Sigmoid colon (tissue), 7 donors: ENCODE data around the gene TNKS2. TPM values are rescaled to one million over a fixed set of nuclear protein-coding genes. Genes with fewer than 3 reads are reported as not detected.

Experiments used
- DNase-seq: peaks from one replicate; pipeline ENCODE4 v3.0.0-alpha.2; 2019
- H3K27ac ChIP-seq, 4 donors: fragments of 200-600 bp; sonication (generic); one replicate each; pipeline ENCODE4 v1.5.1; 2016 to 2019; ENCODE audit warnings: mild to moderate bottlenecking in 1 of 4
- H3K27me3 ChIP-seq, 3 donors: fragments of 200-600 bp; sonication (generic); one replicate each; pipeline ENCODE4 v1.5.1; 2019; ENCODE audit warnings: mild to moderate bottlenecking in 1 of 3
- H3K36me3 ChIP-seq, 4 donors: fragments of 200-600 bp; sonication (generic); one replicate each; pipeline ENCODE4 v1.5.1; 2016 to 2019
- H3K4me1 ChIP-seq, 4 donors: fragments of 200-600 bp; sonication (generic); one replicate each; pipeline ENCODE4 v1.5.1; 2017 to 2019
- H3K4me3 ChIP-seq, 4 donors: fragments of 200-600 bp; sonication (generic); one replicate each; pipeline ENCODE4 v1.5.1; 2017 to 2019; ENCODE audit warnings: mild to moderate bottlenecking in 2 of 4, moderate library complexity in 1 of 4
- H3K9me3 ChIP-seq, 4 donors: fragments of 200-600 bp in 3 of 4; sonication (generic) in 3 of 4; one replicate each; pipeline versions ENCODE4 v1.5.1 to v1.6.1; 2013 to 2019
- EP300 ChIP-seq, 4 donors: sonication (generic); formaldehyde crosslinking; IDR thresholded peaks; one replicate each; pipeline ENCODE4 v1.6.1; 2017; ENCODE audit warnings: antibody characterized with exemption in 4 of 4
- POLR2A ChIP-seq, 2 donors: fragments of 450-650 bp; IDR thresholded peaks; one replicate each; pipeline ENCODE4 v1.6.1; 2016; ENCODE audit warnings: antibody characterized with exemption in 2 of 2, mild to moderate bottlenecking in 2 of 2, moderate library complexity in 2 of 2
- POLR2AphosphoS5 ChIP-seq, 4 donors: sonication (generic); formaldehyde crosslinking; IDR thresholded peaks; one replicate each; pipeline ENCODE4 v1.6.1; 2017; ENCODE audit warnings: antibody characterized with exemption in 4 of 4
- WGBS, 2 donors: extraction: QIAGEN DNeasy Blood & Tissue Kit; methylation state at CpG; one replicate each; pipeline ENCODE4 v1.1.7; 2013; 5-methylcytosine and 5-hydroxymethylcytosine counted together
- intact Hi-C: fragments of 100-400 bp; cut with DNase I; formaldehyde crosslinking; loops from one replicate; pipeline ENCODE4 v1.15.1; 2023
- polyA plus RNA-seq, 3 donors: library from polyadenylated mRNA; stranded (reverse); fragments of 200-250 nt; gene quantifications; one replicate each; pipeline ENCODE4 v1.2.3, GENCODE V29; 2013
- total RNA-seq, 4 donors: library from RNA; depleted of rRNA; stranded (reverse); fragments of >200 nt; gene quantifications; one replicate each; pipeline ENCODE4 v1.1.0, GENCODE V29; 2016
- TF ChIP-seq, protein P1 (sequence below), 4 experiments: fragments of 450-650 bp in 3 of 4; fragments of 200-600 bp in 1 of 4; IDR thresholded peaks; one replicate each; pipeline ENCODE4 v1.5.1; 2016 to 2019; ENCODE audit warnings: antibody characterized with exemption in 4 of 4, mild to moderate bottlenecking in 3 of 4, moderate library complexity in 2 of 4
- donor health status: healthy with polysubstance abuse.
- donor health status: Bipolar disorder and iron deficiency.
- donor health status: healthy.

The TNKS2 gene
- total and polyA plus RNA-seq, 7 donors: 9.0 to 46.7 (median 37.4) TPM

DNA sequence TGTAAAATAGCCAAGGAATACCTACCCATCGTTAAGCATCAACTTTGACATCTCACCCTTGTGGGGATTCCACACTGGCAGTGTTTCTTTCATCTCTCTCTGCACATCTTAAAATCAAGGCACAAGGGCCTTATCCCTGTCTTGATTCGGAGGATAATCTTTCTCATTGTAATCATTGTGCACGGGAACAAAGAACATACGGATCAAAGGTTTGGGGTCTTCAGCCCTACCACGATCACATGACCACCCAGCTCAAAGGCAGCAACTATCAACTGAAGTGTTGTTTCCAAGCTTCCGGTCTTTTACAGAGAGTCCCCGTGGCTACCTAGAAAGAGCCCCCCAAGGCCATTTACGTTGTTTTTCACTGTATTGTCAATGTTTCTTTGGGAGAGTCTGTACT lies 99.2 kb downstream of the TNKS2 start:
- no peak for DNase-seq
- TF ChIP-seq EP300 (IDR thresholded peaks at IDR 0.05) (no peak), POLR2AphosphoS5 (IDR thresholded peaks at IDR 0.05) (no peak), POLR2A (IDR thresholded peaks at IDR 0.05) (no peak)
- TF ChIP-seq, protein P1, sequence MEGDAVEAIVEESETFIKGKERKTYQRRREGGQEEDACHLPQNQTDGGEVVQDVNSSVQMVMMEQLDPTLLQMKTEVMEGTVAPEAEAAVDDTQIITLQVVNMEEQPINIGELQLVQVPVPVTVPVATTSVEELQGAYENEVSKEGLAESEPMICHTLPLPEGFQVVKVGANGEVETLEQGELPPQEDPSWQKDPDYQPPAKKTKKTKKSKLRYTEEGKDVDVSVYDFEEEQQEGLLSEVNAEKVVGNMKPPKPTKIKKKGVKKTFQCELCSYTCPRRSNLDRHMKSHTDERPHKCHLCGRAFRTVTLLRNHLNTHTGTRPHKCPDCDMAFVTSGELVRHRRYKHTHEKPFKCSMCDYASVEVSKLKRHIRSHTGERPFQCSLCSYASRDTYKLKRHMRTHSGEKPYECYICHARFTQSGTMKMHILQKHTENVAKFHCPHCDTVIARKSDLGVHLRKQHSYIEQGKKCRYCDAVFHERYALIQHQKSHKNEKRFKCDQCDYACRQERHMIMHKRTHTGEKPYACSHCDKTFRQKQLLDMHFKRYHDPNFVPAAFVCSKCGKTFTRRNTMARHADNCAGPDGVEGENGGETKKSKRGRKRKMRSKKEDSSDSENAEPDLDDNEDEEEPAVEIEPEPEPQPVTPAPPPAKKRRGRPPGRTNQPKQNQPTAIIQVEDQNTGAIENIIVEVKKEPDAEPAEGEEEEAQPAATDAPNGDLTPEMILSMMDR (IDR thresholded peaks at IDR 0.05): no peak
- Histone ChIP-seq H3K27me3 (no peaks in the 10 kb centered on the region), H3K4me3 (no peak overlapping the region), H3K9me3 (no peaks in the 10 kb centered on the region), H3K36me3 (no peaks in the 10 kb centered on the region), H3K27ac (no peak overlapping the region), H3K4me1 (no peaks in the 10 kb centered on the region)
- WGBS, 2 donors: 73 to 76% methylated on average over 8 of the region's 8 CpGs
- intact Hi-C loops: no loop called here

- H3K9me3 ChIP-seq: no peaks in the 10 kb centered on the region
- 0 to 3% methylated on average over 2 of the region's 2 CpGs for WGBS, 2 donors
Measured at GRCh38 chr10:91901784-91902677, 103.8 kb downstream of the TNKS2 start.

DNA sequence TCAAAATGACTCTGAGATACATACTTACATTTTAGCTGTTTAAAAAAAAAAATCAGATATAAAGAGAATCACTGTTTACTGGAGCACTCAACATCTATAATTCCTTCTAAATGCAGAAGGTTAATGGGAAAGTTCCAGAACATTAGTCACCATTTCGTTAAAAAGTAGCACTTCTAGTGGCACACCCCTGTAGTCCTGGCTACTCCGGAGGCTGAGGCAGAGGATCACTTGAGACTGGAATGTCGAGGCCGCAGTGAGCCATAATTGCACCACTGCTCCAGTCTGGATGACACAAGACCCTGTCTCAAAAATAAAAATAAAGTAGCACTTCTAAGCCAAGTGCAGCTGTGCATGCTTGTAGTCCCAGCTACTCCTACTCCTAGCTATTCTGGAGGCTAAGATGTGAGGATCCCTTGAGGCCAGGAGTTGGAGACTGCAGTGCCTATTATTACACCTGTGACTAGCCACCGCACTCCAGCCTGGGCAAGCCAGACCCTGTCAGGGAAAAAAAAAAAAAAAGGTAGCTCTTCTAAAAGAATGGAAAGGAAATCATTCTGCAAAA lies 108.9 kb downstream of the TNKS2 start:
- DNase-seq: no peak
- Histone ChIP-seq H3K4me3 (no peak overlapping the region), H3K27me3 (no peaks in the 10 kb centered on the region), H3K27ac (no peak overlapping the region), H3K36me3 (no peaks in the 10 kb centered on the region), H3K4me1 (peaks cover 0 to 9% (median 6%) of the 10 kb centered on the region in 4 donors), H3K9me3 (no peaks in the 10 kb centered on the region)
- 91 to 92% methylated on average over 5 of the region's 5 CpGs for WGBS, 2 donors
- intact Hi-C loops: loop anchor here (5.0 to 10.0 kb wide), 3 partner anchors 52 to 502 kb away; partner anchors contain the start of gene PPP1R3C
- TF ChIP-seq POLR2A (IDR thresholded peaks at IDR 0.05) (no peak), EP300 (IDR thresholded peaks at IDR 0.05) (no peak), POLR2AphosphoS5 (IDR thresholded peaks at IDR 0.05) (no peak)
- TF ChIP-seq, protein P1 (IDR thresholded peaks at IDR 0.05): no peak

More at GRCh38 chr10:91901784-91902677, 103.8 kb downstream of the TNKS2 start:
- peak overlapping the region in 2 of 4 donors; percentile 18 to 23 for H3K27ac ChIP-seq
- H3K36me3 ChIP-seq: no peaks in the 10 kb centered on the region
- intact Hi-C loops: loop anchor here (10.0 kb wide), 2 partner anchors 47 to 497 kb away; no protein-coding TSS in a partner anchor
- no peak for DNase-seq
- H3K4me1 ChIP-seq: no peaks in the 10 kb centered on the region
- no peaks in the 10 kb centered on the region for H3K27me3 ChIP-seq
- H3K4me3 ChIP-seq: no peak overlapping the region
- peak in 1 of 4 donors; percentile 39 for TF ChIP-seq POLR2AphosphoS5 (IDR thresholded peaks at IDR 0.05)
- no peak for TF ChIP-seq POLR2A (IDR thresholded peaks at IDR 0.05)

DNA sequence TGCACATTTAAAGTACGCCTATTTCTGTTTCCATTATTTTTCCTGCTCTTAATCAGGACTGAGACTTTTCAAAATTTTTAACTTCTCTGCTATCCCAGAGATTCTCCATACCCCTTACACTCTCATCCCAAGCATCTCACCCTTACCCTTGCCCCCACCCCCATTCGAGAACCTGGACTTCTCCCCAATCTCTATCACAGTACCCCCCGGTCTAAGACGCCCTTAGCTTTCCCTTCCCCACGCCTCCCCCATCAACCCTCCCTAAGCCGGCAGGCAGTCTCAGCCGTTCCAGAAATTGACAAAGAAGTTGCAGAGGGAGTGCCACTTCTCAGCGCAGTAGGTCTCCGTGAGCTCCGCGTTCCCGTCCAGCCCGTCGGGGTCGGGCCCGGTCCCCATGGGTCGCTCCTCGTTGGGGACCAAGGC lies 109.7 kb downstream of the TNKS2 start:
- WGBS, 2 donors: 5 to 6% methylated on average over 18 of the region's 18 CpGs
- no peak for DNase-seq
- TF ChIP-seq POLR2AphosphoS5 (IDR thresholded peaks at IDR 0.05) (no peak), EP300 (IDR thresholded peaks at IDR 0.05) (no peak), POLR2A (IDR thresholded peaks at IDR 0.05) (no peak)
- TF ChIP-seq, protein P1 (IDR thresholded peaks at IDR 0.05): no peak
- no peaks in the 10 kb centered on the region for H3K36me3 ChIP-seq
- H3K9me3 ChIP-seq: no peaks in the 10 kb centered on the region
- H3K27ac ChIP-seq: peak overlapping the region; percentile 65 to 74 (median 70)
- no peaks in the 10 kb centered on the region for H3K27me3 ChIP-seq
- intact Hi-C loops: loop anchor here (5.0 to 10.0 kb wide), 3 partner anchors 53 to 503 kb away; partner anchors contain the start of gene PPP1R3C
- H3K4me3 ChIP-seq: peak overlapping the region; percentile 60 to 85 (median 72)
- peaks cover 0 to 9% (median 6%) of the 10 kb centered on the region in 4 donors for H3K4me1 ChIP-seq
